ENCODE results near the gene CCDC6.
"Not testable (repeated sequence)": the region's sequence is repeated elsewhere in the genome, so short reads cannot be mapped to it uniquely, and the experiment has no call there.

CCDC6 gene

GRCh38 chr10:59937720-59938119, 31.4 kb upstream of the CCDC6 start:
- Histone ChIP-seq H3K4me3 (IDR thresholded peaks at IDR 0.05; ENCODE audit: insufficient read depth, low read depth, low read length) (no peak overlapping the region), H3K79me2 (ENCODE audit: insufficient read depth, low read depth) (no peaks in the 10 kb centered on the region), H2AFZ (ENCODE audit: low read depth) (no peak overlapping the region), H3K4me2 (no peak overlapping the region), H3K27ac (no peak overlapping the region), H3K4me1 (ENCODE audit: low read depth, poor library complexity, severe bottlenecking) (no peaks in the 10 kb centered on the region), H3K27me3 (ENCODE audit: insufficient read depth, low read depth) (no peaks in the 10 kb centered on the region), H4K20me1 (ENCODE audit: insufficient read depth) (no peaks in the 10 kb centered on the region), H3K9ac (no peak overlapping the region), H3K36me3 (ENCODE audit: insufficient read depth) (no peaks in the 10 kb centered on the region)
- TF ChIP-seq, protein P1, sequence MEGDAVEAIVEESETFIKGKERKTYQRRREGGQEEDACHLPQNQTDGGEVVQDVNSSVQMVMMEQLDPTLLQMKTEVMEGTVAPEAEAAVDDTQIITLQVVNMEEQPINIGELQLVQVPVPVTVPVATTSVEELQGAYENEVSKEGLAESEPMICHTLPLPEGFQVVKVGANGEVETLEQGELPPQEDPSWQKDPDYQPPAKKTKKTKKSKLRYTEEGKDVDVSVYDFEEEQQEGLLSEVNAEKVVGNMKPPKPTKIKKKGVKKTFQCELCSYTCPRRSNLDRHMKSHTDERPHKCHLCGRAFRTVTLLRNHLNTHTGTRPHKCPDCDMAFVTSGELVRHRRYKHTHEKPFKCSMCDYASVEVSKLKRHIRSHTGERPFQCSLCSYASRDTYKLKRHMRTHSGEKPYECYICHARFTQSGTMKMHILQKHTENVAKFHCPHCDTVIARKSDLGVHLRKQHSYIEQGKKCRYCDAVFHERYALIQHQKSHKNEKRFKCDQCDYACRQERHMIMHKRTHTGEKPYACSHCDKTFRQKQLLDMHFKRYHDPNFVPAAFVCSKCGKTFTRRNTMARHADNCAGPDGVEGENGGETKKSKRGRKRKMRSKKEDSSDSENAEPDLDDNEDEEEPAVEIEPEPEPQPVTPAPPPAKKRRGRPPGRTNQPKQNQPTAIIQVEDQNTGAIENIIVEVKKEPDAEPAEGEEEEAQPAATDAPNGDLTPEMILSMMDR (conservative IDR thresholded peaks at IDR 0.05; ENCODE audit: low read depth, low read length): no peak

DNA sequence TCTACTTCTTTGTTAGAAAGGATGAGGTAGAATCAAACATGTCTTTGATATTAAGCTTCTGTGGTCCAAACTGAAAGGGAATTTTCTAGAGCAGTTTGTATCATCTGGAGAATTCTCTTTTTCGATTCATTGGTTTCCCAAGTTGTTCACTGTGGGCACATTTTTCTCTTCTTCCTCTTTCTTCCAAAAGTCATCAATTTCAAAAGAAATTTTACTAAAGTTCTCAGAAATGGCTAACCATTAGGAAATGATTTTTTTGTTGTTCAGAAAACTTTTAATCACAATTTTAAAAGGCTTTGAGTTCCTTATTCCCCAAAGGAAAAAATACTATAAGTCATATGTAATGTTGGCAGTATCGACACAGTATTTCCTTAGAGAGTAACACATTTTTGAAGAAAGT, 28.3 kb upstream of the CCDC6 start:
- Histone ChIP-seq H3K4me2 (no peak overlapping the region), H3K27ac (no peak overlapping the region), H3K36me3 (ENCODE audit: insufficient read depth) (no peaks in the 10 kb centered on the region), H3K27me3 (ENCODE audit: insufficient read depth, low read depth) (no peaks in the 10 kb centered on the region), H3K4me3 (IDR thresholded peaks at IDR 0.05; ENCODE audit: insufficient read depth, low read depth, low read length) (no peak overlapping the region), H3K79me2 (ENCODE audit: insufficient read depth, low read depth) (no peaks in the 10 kb centered on the region), H2AFZ (ENCODE audit: low read depth) (no peak overlapping the region), H3K9ac (no peak overlapping the region), H3K4me1 (ENCODE audit: low read depth, poor library complexity, severe bottlenecking) (no peaks in the 10 kb centered on the region), H4K20me1 (ENCODE audit: insufficient read depth) (no peaks in the 10 kb centered on the region)
- TF ChIP-seq, protein P1 (conservative IDR thresholded peaks at IDR 0.05; ENCODE audit: low read depth, low read length): no peak

- H3K4me1 ChIP-seq (ENCODE audit: low read depth, poor library complexity, severe bottlenecking); H3K4me2 ChIP-seq; H3K9ac ChIP-seq; H4K20me1 ChIP-seq (ENCODE audit: insufficient read depth); H3K36me3 ChIP-seq (ENCODE audit: insufficient read depth); H3K79me2 ChIP-seq (ENCODE audit: insufficient read depth, low read depth); H3K27ac ChIP-seq; H2AFZ ChIP-seq (ENCODE audit: low read depth); H3K27me3 ChIP-seq (ENCODE audit: insufficient read depth, low read depth); H3K4me3 ChIP-seq (IDR thresholded peaks at IDR 0.05; ENCODE audit: insufficient read depth, low read depth, low read length): not testable (repeated sequence)
Observed at GRCh38 chr10:59930788-59931521, 24.6 kb upstream of the CCDC6 start.

DNA sequence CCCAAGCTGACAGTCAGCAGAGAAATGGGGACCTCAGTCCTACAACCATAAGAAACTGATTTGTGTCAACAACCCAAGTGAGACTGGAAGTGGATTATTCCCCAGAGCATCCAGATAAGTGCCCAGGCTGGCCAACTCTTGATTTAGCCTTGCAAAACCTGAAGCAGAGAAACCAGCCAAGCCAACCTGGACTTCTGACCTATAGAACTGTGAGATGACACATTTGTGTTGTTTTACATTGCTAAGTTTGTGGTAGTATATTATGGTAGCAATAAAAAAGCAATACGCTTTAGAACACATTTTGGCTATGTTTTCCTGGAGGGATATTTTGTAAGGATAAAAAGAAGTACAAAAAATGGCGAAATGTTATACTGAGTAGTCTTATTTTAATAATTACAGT, 19.7 kb upstream of the CCDC6 start:
- H3K27ac ChIP-seq: no peak overlapping the region
- H3K79me2 ChIP-seq (ENCODE audit: insufficient read depth, low read depth): no peaks in the 10 kb centered on the region
- no peaks in the 10 kb centered on the region for H3K36me3 ChIP-seq (ENCODE audit: insufficient read depth)
- no peak overlapping the region for H3K4me3 ChIP-seq (IDR thresholded peaks at IDR 0.05; ENCODE audit: insufficient read depth, low read depth, low read length)
- no peaks in the 10 kb centered on the region for H3K27me3 ChIP-seq (ENCODE audit: insufficient read depth, low read depth)
- H3K9ac ChIP-seq: no peak overlapping the region
- TF ChIP-seq, protein P1 (conservative IDR thresholded peaks at IDR 0.05; ENCODE audit: low read depth, low read length): no peak
- no peaks in the 10 kb centered on the region for H3K4me1 ChIP-seq (ENCODE audit: low read depth, poor library complexity, severe bottlenecking)
- H2AFZ ChIP-seq (ENCODE audit: low read depth): no peak overlapping the region
- no peaks in the 10 kb centered on the region for H4K20me1 ChIP-seq (ENCODE audit: insufficient read depth)
- H3K4me2 ChIP-seq: no peak overlapping the region

DNA sequence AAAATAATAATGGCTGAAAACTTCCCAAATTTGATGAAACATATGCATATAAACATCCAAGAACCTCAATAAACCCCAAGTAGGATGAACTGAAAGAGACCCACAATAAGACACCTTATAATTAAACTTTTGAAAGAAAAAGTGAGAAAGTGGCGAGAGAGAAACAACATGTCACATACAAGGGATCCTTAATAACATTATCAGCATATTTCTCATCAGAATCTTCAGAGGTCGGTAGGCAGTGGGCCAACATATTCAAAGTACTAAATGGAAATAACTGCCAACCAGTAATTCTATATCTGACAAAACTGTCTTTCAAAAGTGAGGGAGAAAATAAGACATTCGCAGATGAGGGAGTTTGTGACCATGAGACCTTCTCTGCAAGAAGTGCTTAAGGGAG, 16.6 kb upstream of the CCDC6 start:
- no peaks in the 10 kb centered on the region for H3K79me2 ChIP-seq (ENCODE audit: insufficient read depth, low read depth)

More for the DNA sequence above, 16.6 kb upstream of the CCDC6 start:
- Histone ChIP-seq H3K4me2 (no peak overlapping the region), H4K20me1 (ENCODE audit: insufficient read depth) (no peaks in the 10 kb centered on the region), H3K27me3 (ENCODE audit: insufficient read depth, low read depth) (no peaks in the 10 kb centered on the region), H3K9ac (no peak overlapping the region), H3K4me3 (IDR thresholded peaks at IDR 0.05; ENCODE audit: insufficient read depth, low read depth, low read length) (no peak overlapping the region), H2AFZ (ENCODE audit: low read depth) (no peak overlapping the region), H3K36me3 (ENCODE audit: insufficient read depth) (no peaks in the 10 kb centered on the region), H3K27ac (no peak overlapping the region), H3K4me1 (ENCODE audit: low read depth, poor library complexity, severe bottlenecking) (no peaks in the 10 kb centered on the region)
- TF ChIP-seq, protein P1 (conservative IDR thresholded peaks at IDR 0.05; ENCODE audit: low read depth, low read length): no peak

All from KMS-11 (cell line).